ENCODE data around the gene VPREB3.

The VPREB3 gene

DNA sequence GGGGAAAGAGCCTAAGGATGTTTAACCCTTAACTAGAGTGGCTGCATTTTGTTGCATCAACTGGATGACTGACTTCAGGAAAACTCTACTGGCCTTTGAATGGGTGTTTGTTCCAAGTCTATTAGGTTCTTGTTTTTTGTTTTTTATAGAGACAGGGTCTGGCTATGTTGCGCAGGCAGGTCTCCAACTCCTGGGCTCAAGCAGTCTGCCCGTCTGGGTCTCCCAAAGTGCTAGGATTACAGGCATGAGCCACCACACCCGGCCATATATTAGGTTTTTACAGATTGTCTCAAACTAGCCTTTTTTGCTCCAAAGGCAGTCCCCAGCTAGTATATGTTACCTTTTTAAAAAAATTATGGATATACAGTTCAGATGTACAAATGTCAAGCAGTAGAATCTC is 33.7 kb upstream of the VPREB3 start:
- CTCF ChIA-PET = interaction anchor here (0.9 to 3.5 kb wide), 4 partner anchors 10 to 62 kb away, joined by 4 to 16 read pairs (median 8); no protein-coding TSS in a partner anchor
- TF ChIP-seq CTCF (IDR thresholded peaks at IDR 0.05; ENCODE audit: control extremely low read depth, extremely low read depth, low read depth, missing control alignments) = no peak
- POLR2A ChIA-PET = interaction anchor here (0.6 to 1.0 kb wide), 2 partner anchors 11 to 22 kb away, joined by 4 to 6 read pairs; no protein-coding TSS in a partner anchor
- no peak for DNase-seq (ENCODE audit: extremely low spot score)

GRCh38 chr22:23787600-23787896 is 33.3 kb upstream of the VPREB3 start:
- ChIA-PET POLR2A (no interaction called here), CTCF (interaction anchor here (1.0 to 3.5 kb wide), 4 partner anchors 10 to 62 kb away, joined by 3 to 16 read pairs (median 8); no protein-coding TSS in a partner anchor)
- no peak for TF ChIP-seq CTCF (IDR thresholded peaks at IDR 0.05; ENCODE audit: control extremely low read depth, extremely low read depth, low read depth, missing control alignments)
- no peak for DNase-seq (ENCODE audit: extremely low spot score)

DNA sequence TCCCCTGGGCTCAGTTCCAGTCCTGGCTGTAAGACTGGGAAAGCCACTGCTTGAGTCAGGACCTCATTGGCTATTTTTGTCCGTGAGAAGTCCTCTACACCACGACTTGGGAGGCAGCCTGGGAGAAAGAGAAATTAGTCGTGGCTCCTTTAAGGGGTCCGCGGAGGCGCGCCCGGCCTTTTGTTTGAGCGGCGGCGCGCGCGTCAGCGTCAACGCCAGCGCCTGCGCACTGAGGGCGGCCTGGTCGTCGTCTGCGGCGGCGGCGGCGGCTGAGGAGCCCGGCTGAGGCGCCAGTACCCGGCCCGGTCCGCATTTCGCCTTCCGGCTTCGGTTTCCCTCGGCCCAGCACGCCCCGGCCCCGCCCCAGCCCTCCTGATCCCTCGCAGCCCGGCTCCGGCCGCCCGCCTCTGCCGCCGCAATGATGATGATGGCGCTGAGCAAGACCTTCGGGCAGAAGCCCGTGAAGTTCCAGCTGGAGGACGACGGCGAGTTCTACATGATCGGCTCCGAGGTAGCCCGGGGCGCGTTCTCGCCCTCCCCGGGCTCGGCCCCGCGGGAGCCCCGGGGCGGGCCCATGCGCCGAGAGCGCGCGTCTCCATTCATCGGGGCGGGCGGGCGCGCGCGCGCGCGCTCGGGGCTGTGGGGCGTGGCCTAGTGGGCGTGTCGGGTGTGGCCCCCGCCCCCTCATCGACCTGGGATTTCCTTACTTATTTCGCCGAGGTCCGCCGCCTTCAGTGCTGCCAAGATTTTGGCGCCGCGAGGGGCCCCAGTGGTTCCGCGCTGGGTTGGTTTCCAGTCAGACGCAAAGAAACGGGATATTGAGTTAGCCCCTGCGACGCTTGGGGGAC is 32.8 kb upstream of the VPREB3 start, which contains the start of gene SMARCB1:
SMARCB1 (plus strand) TSS at position 215 of the 848 bp plus-strand sequence; CDS start at position 419, 204 bp downstream.
- ChIA-PET CTCF (interaction anchor here (1.0 to 3.5 kb wide), 4 partner anchors 9 to 63 kb away, joined by 3 to 16 read pairs (median 5); no protein-coding TSS in a partner anchor), POLR2A (interaction anchor here (0.5 to 1.3 kb wide), 2 partner anchors 60 to 1612 kb away, joined by 3 to 4 read pairs; no protein-coding TSS in a partner anchor)
- peak; percentile 94 for DNase-seq (ENCODE audit: extremely low spot score)
- TF ChIP-seq CTCF (IDR thresholded peaks at IDR 0.05; ENCODE audit: control extremely low read depth, extremely low read depth, low read depth, missing control alignments) = no peak

- ChIA-PET POLR2A (interaction anchor here (0.5 to 1.3 kb wide), 2 partner anchors 60 to 1613 kb away, joined by 3 to 4 read pairs; no protein-coding TSS in a partner anchor), CTCF (interaction anchor here (1.3 to 3.5 kb wide), 3 partner anchors 9 to 63 kb away, joined by 3 to 16 read pairs (median 7); no protein-coding TSS in a partner anchor)
- no peak for DNase-seq (ENCODE audit: extremely low spot score)
- TF ChIP-seq CTCF (IDR thresholded peaks at IDR 0.05; ENCODE audit: control extremely low read depth, extremely low read depth, low read depth, missing control alignments) = no peak
These were observed 32.1 kb upstream of the VPREB3 start for GRCh38 chr22:23786261-23786710.

GRCh38 chr22:23784215-23784732 is 30.0 kb upstream of the VPREB3 start:
- no peak for DNase-seq (ENCODE audit: extremely low spot score)
- TF ChIP-seq CTCF (IDR thresholded peaks at IDR 0.05; ENCODE audit: control extremely low read depth, extremely low read depth, low read depth, missing control alignments) = no peak
- POLR2A ChIA-PET = no interaction called here
- CTCF ChIA-PET = no interaction called here

DNA sequence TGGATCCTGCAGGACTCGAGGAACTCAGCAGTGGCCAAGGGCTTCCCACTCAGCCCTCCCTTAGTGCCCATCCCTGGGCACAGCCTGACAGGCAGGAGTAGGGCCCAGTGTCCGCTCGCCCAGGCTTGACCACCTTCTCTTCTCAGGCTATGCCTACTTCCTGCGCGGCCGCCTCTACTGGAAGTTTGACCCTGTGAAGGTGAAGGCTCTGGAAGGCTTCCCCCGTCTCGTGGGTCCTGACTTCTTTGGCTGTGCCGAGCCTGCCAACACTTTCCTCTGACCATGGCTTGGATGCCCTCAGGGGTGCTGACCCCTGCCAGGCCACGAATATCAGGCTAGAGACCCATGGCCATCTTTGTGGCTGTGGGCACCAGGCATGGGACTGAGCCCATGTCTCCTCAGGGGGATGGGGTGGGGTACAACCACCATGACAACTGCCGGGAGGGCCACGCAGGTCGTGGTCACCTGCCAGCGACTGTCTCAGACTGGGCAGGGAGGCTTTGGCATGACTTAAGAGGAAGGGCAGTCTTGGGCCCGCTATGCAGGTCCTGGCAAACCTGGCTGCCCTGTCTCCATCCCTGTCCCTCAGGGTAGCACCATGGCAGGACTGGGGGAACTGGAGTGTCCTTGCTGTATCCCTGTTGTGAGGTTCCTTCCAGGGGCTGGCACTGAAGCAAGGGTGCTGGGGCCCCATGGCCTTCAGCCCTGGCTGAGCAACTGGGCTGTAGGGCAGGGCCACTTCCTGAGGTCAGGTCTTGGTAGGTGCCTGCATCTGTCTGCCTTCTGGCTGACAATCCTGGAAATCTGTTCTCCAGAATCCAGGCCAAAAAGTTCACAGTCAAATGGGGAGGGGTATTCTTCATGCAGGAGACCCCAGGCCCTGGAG is 29.3 kb upstream of the VPREB3 start:
- ChIA-PET CTCF (no interaction called here), POLR2A (no interaction called here)
- no peak for TF ChIP-seq CTCF (IDR thresholded peaks at IDR 0.05; ENCODE audit: control extremely low read depth, extremely low read depth, low read depth, missing control alignments)
- no peak for DNase-seq (ENCODE audit: extremely low spot score)
